Measurements from ENCODE around the gene WASHC2C. TPM values are rescaled to one million over a fixed set of nuclear protein-coding genes. Genes with fewer than 3 reads are reported as not detected.
A peak's percentile ranks its signal among the peaks of the same experiment; 100 is the strongest.
"Not testable (repeated sequence)": the region's sequence is repeated elsewhere in the genome, so short reads cannot be mapped to it uniquely, and the experiment has no call there.

WASHC2C gene, protein sequence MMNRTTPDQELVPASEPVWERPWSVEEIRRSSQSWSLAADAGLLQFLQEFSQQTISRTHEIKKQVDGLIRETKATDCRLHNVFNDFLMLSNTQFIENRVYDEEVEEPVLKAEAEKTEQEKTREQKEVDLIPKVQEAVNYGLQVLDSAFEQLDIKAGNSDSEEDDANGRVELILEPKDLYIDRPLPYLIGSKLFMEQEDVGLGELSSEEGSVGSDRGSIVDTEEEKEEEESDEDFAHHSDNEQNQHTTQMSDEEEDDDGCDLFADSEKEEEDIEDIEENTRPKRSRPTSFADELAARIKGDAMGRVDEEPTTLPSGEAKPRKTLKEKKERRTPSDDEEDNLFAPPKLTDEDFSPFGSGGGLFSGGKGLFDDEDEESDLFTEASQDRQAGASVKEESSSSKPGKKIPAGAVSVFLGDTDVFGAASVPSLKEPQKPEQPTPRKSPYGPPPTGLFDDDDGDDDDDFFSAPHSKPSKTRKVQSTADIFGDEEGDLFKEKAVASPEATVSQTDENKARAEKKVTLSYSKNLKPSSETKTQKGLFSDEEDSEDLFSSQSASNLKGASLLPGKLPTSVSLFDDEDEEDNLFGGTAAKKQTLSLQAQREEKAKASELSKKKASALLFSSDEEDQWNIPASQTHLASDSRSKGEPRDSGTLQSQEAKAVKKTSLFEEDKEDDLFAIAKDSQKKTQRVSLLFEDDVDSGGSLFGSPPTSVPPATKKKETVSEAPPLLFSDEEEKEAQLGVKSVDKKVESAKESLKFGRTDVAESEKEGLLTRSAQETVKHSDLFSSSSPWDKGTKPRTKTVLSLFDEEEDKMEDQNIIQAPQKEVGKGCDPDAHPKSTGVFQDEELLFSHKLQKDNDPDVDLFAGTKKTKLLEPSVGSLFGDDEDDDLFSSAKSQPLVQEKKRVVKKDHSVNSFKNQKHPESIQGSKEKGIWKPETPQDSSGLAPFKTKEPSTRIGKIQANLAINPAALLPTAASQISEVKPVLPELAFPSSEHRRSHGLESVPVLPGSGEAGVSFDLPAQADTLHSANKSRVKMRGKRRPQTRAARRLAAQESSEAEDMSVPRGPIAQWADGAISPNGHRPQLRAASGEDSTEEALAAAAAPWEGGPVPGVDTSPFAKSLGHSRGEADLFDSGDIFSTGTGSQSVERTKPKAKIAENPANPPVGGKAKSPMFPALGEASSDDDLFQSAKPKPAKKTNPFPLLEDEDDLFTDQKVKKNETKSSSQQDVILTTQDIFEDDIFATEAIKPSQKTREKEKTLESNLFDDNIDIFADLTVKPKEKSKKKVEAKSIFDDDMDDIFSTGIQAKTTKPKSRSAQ (N-terminal part only)
- total RNA-seq, result 39.7 TPM

DNA sequence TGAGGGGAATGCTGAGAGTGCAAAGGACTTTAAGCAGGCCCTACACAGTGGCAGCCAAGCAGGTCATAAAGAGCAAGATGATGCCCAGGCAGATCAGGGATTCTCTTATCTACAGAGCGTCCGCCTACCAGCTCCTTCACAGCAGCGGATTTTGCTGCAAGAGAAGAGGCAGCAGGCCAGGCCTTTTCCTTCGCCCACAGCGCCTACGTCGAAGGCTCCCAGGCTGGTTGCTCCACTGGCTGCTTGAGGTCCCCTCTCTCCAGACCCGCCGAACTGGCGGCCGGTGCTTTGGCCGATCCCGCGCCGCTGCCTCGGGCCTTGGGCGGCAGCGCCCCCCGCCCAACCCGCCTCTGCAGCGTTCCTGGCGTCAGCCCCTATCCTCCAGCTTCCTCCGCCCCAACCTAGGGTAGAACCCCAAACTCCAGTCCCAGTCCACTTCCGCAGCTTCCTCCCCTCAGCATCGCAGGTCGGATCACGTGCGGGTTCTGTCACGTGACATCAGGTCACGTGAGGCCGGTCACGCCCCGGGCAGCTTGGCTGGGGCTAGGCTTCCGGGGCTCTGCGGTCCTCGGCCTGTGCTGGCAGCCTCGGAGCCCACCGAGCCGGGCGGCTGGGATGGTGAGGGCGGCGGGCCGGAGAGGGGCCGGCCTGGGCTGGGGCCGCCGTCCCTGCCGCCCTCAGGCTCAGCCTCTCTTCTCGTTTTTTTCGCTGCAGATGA, at the start of gene WASHC2C:
Gene WASHC2C, plus strand, starts transcription at position 564 of the 718 bp plus-strand sequence. Its CDS starts 52 bp downstream, at position 616.
- peak; percentile 96 for DNase-seq (ENCODE audit: low spot score)

DNA sequence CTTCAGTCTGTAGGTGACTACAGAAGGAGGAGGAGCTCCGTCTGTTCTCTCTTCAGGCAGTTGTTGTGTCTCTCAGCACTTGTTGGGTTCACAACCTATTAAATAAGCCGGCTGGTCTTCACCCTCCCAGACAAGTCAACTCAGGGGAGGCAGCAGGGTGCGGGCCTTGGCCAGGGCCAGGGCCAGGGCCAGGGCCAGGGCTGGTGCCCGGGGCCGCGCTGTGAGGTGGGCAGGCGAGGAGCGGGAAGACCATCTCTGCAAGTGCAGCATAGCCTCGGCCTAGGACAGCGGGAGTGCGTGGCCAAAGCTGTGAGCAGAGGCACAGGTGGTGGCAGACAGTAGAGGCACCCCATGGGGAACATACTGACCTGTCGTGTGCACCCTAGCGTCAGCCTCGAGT, 48.6 kb upstream of the WASHC2C start:
- not testable (repeated sequence) for DNase-seq (ENCODE audit: low spot score)

DNA sequence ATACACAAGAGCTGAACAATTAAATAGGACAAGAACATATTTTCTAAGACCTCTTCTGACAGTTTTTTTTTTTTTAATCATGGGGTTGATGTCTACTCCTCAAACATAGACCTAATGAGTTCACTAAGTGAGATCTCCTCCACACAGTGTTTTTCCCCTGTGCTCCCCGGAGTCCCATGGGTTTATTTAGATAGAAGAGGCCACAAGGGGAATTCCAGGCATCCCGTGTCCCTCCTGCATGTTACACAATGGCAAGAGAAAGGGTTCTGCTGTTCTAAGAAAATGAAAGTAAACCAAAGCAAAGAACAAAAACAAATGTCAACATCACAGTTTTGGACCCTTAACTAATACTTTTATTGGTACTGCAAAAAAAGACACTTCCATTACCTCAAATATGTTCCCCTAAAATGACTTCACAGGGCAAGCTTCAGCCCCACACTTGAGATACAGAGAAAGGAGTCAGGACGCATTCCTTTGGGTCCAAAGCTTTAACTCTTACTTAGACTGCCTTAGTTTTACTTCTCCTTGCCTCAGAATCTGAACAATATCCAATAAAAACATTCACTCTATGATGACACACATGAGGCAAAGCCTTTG, 16.8 kb upstream of the WASHC2C start:
- not testable (repeated sequence) for DNase-seq (ENCODE audit: low spot score)

DNA sequence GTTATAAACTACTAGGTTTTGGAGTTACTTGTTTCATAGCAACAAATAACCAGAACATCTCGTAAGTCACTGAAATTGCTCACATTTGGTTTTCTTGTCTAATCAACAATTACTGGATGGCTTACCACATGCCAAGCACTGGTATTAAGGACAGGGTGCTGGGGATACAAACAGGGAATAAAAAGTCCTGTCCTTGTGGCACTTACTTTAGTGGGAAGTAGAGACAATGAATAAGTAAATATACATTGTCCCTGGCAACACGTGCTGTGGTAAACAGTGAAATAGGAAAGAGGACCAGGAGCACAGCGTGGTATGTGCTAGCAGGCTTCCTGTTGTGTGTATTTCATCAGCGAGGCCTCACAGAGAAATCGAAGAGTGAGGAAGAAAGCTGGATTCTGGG, 15.8 kb upstream of the WASHC2C start:
- DNase-seq (ENCODE audit: low spot score), result not testable (repeated sequence)

DNA sequence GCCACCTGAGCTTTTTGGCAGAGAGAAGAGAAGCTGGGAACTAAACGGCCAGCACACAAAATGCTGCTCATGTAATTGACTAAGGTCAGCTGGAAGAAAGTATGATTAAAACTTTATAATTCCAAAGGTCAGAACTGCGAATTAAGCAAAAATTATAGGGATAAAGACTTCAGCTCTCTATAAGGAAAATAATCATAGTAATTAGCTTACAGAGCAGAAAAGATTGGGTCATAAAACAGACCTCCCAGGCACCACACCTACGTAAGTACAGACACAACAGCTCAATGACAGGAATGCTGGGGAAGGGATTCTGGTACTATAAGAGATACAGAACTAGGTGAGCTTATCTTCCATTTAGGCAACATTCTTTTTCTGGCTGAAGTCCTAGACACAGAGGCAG, 10.0 kb upstream of the WASHC2C start:
- DNase-seq (ENCODE audit: low spot score), result not testable (repeated sequence)

DNA sequence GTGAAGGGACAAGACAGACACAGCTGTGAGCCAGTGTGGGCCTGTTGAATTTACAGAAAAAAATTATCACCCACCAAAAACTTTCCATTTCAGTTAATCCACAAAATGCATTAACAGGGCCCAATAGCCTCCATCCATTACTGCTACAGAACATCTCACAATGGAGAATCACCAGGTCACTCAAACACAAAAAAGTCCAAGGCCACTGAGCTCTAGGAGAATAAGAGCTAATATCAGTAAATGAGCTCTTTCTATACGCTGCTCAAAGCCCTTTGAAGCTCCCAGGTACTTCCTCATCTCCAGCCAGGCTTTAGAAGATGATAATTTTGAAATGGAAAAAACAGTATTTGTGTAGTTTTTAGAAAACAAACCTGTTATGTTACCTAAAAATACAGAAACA, 9.4 kb upstream of the WASHC2C start:
- not testable (repeated sequence) for DNase-seq (ENCODE audit: low spot score)

DNA sequence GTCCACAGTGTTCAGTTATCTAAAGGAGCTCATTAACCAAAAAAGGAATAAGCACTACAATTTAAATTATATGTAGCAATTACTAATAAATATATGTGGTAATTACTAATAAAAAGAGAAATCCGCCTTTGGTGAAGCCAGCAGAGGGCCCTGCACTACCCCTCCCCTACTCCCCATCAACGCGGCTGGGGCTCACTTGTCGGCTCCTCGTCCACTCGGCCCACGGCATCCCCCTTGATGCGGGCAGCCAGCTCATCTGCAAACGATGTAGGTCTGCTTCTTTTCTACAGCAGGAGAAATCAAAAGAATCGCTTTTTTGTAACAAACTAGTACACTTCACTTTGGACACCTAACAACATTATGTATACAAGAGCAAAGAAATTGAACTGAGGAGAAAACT, 5.6 kb upstream of the WASHC2C start:
- not testable (repeated sequence) for DNase-seq (ENCODE audit: low spot score)

DNA sequence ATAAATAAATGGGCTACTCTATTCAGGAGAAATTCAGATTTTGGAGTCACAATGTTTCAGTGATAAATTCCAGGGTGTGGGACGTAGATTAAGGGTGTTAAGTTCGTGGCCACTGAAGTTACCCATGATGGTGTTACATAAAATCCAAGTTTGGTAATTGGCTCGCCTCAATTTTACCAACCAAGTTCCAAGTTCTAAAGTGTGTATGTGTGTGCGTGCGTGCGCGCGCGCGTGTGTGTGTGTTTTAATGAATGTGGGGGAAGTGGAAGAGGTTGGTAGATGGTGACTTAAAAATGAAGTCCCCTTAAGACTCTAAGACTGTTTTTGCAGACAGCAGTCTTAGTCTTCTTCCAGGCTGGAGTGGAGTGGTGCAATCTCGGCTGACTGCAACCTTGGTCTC, 3.2 kb upstream of the WASHC2C start:
- not testable (repeated sequence) for DNase-seq (ENCODE audit: low spot score)

DNA sequence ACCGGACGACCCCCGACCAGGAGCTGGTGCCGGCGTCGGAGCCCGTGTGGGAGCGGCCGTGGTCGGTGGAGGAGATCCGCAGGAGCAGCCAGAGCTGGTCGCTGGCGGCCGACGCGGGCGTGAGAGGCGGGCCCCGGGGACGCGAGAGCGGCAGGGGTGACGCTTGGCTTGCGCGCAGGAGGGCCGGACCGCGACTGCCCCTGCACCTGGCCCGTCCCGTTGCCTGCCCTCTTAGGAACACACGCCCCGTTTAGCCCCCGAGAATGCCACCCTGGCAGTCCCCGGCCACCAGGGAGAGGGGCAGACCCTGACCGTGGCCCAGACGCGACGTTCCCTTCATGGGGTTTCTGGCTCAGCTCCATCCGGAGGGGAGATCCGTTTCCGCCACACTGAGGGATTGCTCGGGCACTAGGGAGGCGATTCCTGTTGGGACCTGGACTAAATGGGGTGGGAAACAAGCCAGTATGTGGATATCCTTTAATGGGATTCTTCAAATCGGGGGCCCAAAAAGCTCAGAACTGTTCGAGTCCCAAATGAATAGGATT, 427 bp downstream of the WASHC2C start:
- not testable (repeated sequence) for DNase-seq (ENCODE audit: low spot score)

DNA sequence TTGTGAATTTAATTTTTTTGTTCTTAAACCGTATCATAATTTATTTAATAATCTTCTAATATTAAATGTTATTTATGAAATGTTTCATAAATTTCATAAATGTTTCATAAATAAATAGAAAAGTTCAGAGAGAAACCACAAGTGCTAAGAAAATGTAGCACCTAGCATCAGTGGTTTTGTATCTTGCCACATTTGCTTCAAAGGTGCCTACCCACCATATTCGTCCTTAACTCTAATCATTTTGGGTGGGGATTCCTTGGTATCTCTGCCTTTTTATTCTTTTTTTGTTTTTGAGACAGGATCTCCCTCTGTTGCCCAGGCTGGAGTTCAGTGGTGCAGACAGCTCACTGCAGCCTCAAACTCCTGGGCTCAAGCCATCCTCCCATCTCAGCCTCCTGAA, 7.4 kb downstream of the WASHC2C start:
- DNase-seq (ENCODE audit: low spot score), result not testable (repeated sequence)

DNA sequence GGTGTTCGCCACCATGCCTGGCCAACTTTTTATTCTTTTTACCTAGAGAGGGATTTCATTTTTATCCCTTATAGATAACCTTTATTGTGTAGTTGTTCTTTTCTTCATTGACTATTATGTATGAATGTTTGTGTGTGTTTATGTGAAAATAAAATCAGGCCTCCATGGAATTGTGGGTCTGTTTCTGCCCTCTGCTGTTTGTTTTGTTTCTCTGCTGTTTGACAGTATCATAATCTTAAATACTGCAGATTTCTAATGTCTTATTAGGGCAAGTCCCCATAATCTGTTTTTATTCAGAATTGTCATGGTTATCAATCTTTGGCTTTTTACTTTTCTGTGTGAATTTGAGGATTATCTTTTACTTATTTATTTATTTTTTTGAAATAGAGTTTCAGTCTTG, 7.8 kb downstream of the WASHC2C start:
- not testable (repeated sequence) for DNase-seq (ENCODE audit: low spot score)

DNA sequence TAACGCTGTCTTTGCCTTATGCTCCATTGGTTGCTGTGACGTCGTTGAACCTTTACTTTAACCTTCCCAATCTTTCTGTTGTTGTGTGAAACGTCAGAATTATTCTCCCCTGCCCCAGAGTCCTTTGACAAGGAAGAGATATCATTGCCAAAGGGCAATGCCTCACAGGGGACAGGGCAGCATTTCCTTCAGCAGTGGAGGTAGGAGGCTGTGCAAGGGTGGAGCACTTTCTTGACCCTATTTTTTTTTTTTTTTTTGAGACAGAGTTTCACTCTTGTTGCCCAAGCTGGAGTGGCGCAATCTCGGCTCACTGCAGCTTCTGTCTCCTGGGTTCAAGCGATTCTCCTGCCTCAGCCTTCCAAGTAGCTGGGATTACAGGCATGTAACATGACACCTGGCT, 14.5 kb downstream of the WASHC2C start:
- not testable (repeated sequence) for DNase-seq (ENCODE audit: low spot score)

DNA sequence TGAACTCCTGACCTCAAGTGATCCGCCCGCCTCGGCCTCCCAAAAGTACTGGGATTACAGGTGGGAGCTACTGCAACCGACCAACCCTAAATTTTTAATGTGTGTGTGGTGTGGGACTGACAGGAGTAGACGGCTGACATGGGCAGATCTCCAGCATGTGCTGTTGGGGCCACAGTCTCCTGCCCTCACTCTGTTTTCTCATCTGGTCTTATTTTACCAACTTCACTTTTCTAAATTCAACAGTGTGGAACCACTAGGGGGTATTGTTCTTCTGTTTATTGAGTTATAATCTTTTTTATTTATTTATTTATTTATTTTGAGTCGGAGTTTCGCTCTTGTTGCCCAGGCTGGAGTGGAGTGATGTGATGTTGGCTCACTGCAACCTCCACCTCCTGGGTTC, 14.9 kb downstream of the WASHC2C start:
- not testable (repeated sequence) for DNase-seq (ENCODE audit: low spot score)

DNA sequence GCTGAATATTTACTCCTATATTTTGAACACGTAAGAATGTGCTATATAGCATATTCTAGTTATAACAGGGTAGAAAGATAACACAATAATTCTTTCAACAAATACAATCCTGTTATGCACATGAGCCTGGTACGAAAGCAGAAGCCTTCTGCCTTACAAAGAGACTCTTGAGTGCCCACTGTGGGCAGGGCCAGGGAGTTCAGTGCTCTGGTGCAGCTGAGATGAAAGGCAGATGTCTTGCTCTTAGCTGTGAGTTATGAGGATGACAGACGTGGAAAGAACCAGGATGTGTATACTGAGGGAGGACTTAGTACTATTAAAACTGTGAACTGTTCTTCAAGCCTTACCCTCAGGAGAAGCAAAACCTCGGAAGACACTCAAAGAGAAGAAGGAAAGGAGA, 24.1 kb downstream of the WASHC2C start:
- not testable (repeated sequence) for DNase-seq (ENCODE audit: low spot score)

DNA sequence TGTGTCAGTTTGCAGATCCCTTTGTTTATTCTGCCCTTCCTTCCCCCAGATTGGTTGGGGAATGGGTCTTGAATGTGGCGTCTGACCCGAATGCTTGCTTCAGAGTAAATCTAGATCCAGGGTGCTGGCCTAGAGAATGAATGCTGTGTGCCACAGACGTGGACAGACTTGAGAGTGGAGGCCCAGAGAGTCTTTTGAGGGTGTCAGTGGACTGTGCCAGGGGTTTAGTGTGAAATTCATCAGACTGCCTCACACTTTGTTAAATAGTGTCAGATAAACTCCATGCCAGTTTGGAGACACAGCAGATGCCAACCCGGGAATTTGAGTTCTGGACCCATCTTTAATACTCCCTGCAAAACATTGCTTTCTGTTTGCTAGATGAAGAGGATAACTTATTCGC, 25.1 kb downstream of the WASHC2C start:
- not testable (repeated sequence) for DNase-seq (ENCODE audit: low spot score)

DNA sequence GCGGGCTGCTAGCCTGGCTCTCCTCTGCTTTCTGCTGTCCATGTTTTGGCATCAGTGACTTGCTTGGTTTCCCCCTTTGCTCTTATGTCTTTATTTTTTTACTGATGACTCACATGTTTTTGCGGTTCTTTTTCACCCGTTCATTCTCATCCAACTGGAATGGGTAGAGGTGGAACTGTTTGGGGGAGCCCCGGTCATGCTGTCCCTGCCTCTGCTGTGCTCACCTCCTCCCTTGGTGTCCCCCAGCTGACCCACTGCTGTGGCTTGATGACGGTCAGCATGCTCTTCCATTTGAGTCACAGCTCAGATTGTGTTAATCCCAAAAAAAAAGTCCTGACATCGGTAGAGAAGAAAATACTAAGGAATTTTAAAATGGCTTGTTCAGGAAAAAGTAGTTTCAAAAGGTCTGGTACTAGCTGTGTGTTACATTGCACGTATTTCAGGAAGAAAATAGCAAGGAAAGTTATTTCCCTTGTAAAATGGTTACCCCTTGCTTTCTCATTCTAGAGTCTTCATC, 27.0 kb downstream of the WASHC2C start:
- not testable (repeated sequence) for DNase-seq (ENCODE audit: low spot score)

DNA sequence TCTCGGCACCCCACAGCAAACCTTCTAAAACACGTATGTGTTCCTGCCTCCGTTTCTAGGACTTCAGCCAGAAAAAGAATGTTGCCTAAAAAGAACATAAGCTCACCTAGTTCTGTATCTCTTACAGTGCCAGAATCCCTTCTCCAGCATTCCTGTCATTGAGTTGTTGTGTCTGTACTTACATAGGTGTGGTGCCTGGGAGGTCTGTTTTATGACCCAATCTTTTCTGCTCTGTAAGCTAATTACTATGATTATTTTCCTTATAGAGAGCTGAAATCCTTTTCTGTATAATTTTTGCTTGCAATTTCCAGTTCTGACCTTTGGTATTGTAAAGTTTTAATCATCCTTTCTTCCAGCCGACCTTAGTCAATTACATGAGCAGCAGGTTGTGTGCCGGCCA, 28.0 kb downstream of the WASHC2C start:
- not testable (repeated sequence) for DNase-seq (ENCODE audit: low spot score)

DNA sequence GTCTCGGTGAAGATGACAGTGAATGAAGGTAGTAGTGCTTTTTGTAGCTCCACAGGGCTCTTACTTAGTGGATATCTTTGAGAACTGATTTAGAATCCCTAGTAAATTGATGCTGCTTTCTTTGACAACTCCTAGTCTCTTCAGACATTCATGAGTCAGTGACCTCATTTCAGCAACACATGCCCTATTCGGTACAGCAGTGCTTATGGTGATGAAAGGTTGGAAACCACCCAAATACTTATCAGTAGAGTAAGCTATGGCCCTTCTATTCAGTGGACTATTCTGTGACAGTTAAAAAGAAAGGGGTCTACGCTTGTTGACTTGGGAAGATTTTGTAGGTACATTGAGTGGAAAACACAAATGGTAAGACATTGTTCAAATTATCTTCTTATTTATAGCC, 29.0 kb downstream of the WASHC2C start:
- DNase-seq (ENCODE audit: low spot score), result not testable (repeated sequence)

DNA sequence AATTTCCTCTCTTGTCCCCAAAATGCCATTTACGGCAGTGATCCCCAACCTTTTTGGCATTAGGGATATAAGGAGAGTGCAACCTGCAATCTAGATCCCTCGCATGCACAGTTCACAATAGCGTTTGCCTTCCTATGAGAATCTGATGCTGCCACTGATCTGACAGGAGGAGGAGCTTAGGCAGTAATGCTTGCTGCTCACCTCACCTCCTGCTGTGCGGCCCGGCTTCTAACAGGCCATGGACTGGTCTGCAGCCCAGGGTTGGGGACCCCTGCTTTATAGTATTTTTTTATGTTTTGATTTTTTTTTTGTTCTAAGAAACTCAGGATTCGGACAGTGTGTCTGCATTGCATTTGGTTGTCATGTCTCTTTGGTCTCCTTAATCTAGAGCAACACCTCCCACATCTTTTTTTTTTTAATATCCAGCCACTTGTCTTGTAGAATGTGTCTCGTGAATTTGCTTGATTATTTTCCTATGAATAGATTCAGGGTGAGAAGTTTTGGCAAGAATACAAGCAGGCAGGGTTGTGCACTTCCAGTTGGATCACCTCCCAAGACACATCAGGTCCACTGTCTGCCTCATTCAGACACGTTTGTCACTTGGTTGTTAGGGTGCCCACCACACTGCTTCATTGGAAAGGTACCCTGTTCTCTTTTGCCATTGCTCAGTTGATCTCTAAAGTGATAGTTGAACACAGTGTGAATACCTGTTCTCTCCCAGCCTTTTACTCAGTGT, 30.8 kb downstream of the WASHC2C start:
- not testable (repeated sequence) for DNase-seq (ENCODE audit: low spot score)

Measured in ureter (tissue), 1 donor.